Neural progenitor cell (in vitro differentiated cells): ENCODE results near the gene RASD2. TPM values are rescaled to one million over a fixed set of nuclear protein-coding genes. Genes with fewer than 3 reads are reported as not detected.
"Not testable (repeated sequence)": the region's sequence is repeated elsewhere in the genome, so short reads cannot be mapped to it uniquely, and the experiment has no call there.

ENCODE experiments used
- DNase-seq: peaks from one replicate; pipeline ENCODE4 v3.0.0-alpha.2; 2016; ENCODE audit warnings: low spot score
- H2AFZ ChIP-seq: fragments of 200-600 bp; sonication (generic); replicated peaks from 2 replicates; pipeline ENCODE4 v1.6.1; 2016; ENCODE audit warnings: antibody characterized with exemption
- H3F3A ChIP-seq: fragments of 200-600 bp; sonication (generic); 2 replicates; pipeline ENCODE4 v1.6.1; 2016; ENCODE audit warnings: antibody characterized with exemption, low read depth
- H3K27ac ChIP-seq: fragments of 200-600 bp; sonication (generic); 2 replicates; pipeline ENCODE4 v1.5.1; 2016; ENCODE audit warnings: mild to moderate bottlenecking
- H3K27me3 ChIP-seq: fragments of 200-600 bp; sonication (generic); 2 replicates; pipeline ENCODE4 v1.6.1; 2016; ENCODE audit warnings: mild to moderate bottlenecking, moderate library complexity
- H3K36me3 ChIP-seq: fragments of 200-600 bp; sonication (generic); 2 replicates; pipeline ENCODE4 v1.5.1; 2016
- H3K4me1 ChIP-seq: fragments of 200-600 bp; sonication (generic); 2 replicates; pipeline ENCODE4 v1.6.1; 2016; ENCODE audit warnings: mixed run types
- H3K4me2 ChIP-seq: fragments of 200-600 bp; sonication (generic); 2 replicates; pipeline ENCODE4 v1.6.1; 2016
- H3K4me3 ChIP-seq: fragments of 200-600 bp; sonication (generic); 2 replicates; pipeline ENCODE4 v1.5.1; 2016
- H3K79me2 ChIP-seq: fragments of 200-600 bp; sonication (generic); 2 replicates; pipeline ENCODE4 v1.6.1; 2016; ENCODE audit warnings: low read depth
- H3K9ac ChIP-seq: fragments of 200-600 bp; sonication (generic); 2 replicates; pipeline ENCODE4 v1.6.1; 2016
- H3K9me3 ChIP-seq: fragments of 200-600 bp; sonication (generic); 2 replicates; pipeline ENCODE4 v1.5.1; 2016; ENCODE audit warnings: low read depth
- H4K20me1 ChIP-seq: fragments of 200-600 bp; sonication (generic); 2 replicates; pipeline ENCODE4 v1.6.1; 2016; ENCODE audit warnings: low read depth
- H3K27ac Mint-ChIP-seq: 3 replicates; pipeline ENCODE4 v1.8.0; 2021; ENCODE audit warnings: mixed read lengths
- H3K27me3 Mint-ChIP-seq: 2 replicates; pipeline ENCODE4 v1.8.0; 2022; ENCODE audit warnings: low read depth, mild to moderate bottlenecking, inconsistent platforms, moderate library complexity, mixed read lengths; ENCODE audit not compliant: insufficient read depth
- H3K36me3 Mint-ChIP-seq: 3 replicates; pipeline ENCODE4 v1.8.0; 2021; ENCODE audit warnings: mixed read lengths
- H3K4me1 Mint-ChIP-seq: 3 replicates; pipeline ENCODE4 v1.8.0; 2021; ENCODE audit warnings: mixed read lengths
- H3K4me3 Mint-ChIP-seq: 3 replicates; pipeline ENCODE4 v1.8.0; 2021; ENCODE audit warnings: mild to moderate bottlenecking, moderate library complexity, mixed read lengths
- H3K9me3 Mint-ChIP-seq: 3 replicates; pipeline ENCODE4 v1.8.0; 2020; ENCODE audit warnings: mixed read lengths
- EZH2 ChIP-seq: fragments of 200-600 bp; sonication (generic); IDR thresholded peaks from 2 replicates; pipeline ENCODE4 v1.6.1; 2017; ENCODE audit warnings: antibody characterized with exemption, mild to moderate bottlenecking, moderate library complexity
- EZH2phosphoT487 ChIP-seq: fragments of 200-600 bp; sonication (generic); IDR thresholded peaks from 2 replicates; pipeline ENCODE4 v1.6.1; 2017; ENCODE audit warnings: antibody characterized with exemption
- total RNA-seq: library from RNA; depleted of rRNA; stranded (reverse); fragments of >200 nt; gene quantifications from 2 replicates; pipeline ENCODE4 v1.2.3, GENCODE V29; 2015; ENCODE audit warnings: low replicate concordance
- TF ChIP-seq, protein P1 (sequence below): fragments of 200-600 bp; sonication (generic); IDR thresholded peaks from 2 replicates; pipeline ENCODE4 v1.5.1; 2017; ENCODE audit warnings: antibody characterized with exemption, mild to moderate bottlenecking

RASD2 gene, protein sequence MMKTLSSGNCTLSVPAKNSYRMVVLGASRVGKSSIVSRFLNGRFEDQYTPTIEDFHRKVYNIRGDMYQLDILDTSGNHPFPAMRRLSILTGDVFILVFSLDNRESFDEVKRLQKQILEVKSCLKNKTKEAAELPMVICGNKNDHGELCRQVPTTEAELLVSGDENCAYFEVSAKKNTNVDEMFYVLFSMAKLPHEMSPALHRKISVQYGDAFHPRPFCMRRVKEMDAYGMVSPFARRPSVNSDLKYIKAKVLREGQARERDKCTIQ
- 0.04 and 0.19 TPM in 2 replicates for total RNA-seq

DNA sequence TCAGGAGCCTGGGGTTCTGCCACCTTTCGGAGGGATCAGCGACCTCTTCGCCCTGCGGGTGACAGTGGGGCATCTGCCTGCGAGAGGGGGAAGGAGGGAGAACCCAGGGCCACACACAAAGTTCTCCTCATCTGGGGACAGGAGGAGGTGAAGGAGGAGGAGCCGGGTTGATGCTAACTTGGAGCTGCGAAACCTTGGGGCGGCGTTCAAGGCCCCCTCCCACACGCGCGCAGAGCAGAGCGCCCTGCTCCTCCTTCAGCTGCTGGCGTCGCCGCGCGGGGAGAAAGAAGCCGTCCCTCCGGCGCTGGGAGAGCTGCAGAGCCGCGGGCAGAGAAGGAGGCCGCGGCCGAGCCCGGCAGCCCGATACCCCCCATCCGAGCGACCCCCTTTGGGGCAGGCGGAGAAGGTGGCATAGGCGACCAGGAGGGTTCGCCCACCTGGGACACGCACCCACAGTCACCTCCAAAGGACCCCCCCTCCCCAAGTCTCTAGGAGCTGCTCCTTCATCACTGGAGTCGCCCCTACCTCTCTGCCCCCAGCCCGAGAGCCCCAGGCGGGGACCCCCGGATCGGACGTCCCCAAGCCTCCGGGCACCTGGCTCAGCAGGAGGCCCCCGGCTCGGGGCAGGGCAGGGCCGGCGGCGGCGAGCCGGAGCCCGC, at the start of gene RASD2:
TSS of gene RASD2 (plus strand) at position 237 of the 659 bp plus-strand sequence. CDS start 5,979 bp downstream, outside the sequence.
- Histone ChIP-seq H3K9ac (no peak within 1 kb of the TSS), H3K79me2 (no peaks in the 10 kb centered on the region), H3K36me3 (no peaks in the 10 kb centered on the region), H3K27ac (no peak within 1 kb of the TSS), H3F3A (peaks cover 24% of the 10 kb centered on the region), H3K4me3 (peak within 1 kb of the TSS; percentile 66), H3K4me2 (peak within 1 kb of the TSS; percentile 96), H3K9me3 (no peaks in the 10 kb centered on the region), H4K20me1 (peaks cover 16% of the 10 kb centered on the region), H2AFZ (peak within 1 kb of the TSS; percentile 96), H3K4me1 (peaks cover 9% of the 10 kb centered on the region), H3K27me3 (peaks cover 65% of the 10 kb centered on the region)
- Mint-ChIP-seq H3K27me3 (peaks cover 43% of the 10 kb centered on the region), H3K27ac (no peak within 1 kb of the TSS), H3K4me3 (peak within 1 kb of the TSS; percentile 79), H3K36me3 (no peaks in the 10 kb centered on the region), H3K4me1 (peaks cover 12% of the 10 kb centered on the region), H3K9me3 (no peaks in the 10 kb centered on the region)
- DNase-seq, result peak; percentile 69
- TF ChIP-seq EZH2 (no peak), EZH2phosphoT487 (no peak)
- TF ChIP-seq, protein P1, sequence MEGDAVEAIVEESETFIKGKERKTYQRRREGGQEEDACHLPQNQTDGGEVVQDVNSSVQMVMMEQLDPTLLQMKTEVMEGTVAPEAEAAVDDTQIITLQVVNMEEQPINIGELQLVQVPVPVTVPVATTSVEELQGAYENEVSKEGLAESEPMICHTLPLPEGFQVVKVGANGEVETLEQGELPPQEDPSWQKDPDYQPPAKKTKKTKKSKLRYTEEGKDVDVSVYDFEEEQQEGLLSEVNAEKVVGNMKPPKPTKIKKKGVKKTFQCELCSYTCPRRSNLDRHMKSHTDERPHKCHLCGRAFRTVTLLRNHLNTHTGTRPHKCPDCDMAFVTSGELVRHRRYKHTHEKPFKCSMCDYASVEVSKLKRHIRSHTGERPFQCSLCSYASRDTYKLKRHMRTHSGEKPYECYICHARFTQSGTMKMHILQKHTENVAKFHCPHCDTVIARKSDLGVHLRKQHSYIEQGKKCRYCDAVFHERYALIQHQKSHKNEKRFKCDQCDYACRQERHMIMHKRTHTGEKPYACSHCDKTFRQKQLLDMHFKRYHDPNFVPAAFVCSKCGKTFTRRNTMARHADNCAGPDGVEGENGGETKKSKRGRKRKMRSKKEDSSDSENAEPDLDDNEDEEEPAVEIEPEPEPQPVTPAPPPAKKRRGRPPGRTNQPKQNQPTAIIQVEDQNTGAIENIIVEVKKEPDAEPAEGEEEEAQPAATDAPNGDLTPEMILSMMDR, result no peak

DNA sequence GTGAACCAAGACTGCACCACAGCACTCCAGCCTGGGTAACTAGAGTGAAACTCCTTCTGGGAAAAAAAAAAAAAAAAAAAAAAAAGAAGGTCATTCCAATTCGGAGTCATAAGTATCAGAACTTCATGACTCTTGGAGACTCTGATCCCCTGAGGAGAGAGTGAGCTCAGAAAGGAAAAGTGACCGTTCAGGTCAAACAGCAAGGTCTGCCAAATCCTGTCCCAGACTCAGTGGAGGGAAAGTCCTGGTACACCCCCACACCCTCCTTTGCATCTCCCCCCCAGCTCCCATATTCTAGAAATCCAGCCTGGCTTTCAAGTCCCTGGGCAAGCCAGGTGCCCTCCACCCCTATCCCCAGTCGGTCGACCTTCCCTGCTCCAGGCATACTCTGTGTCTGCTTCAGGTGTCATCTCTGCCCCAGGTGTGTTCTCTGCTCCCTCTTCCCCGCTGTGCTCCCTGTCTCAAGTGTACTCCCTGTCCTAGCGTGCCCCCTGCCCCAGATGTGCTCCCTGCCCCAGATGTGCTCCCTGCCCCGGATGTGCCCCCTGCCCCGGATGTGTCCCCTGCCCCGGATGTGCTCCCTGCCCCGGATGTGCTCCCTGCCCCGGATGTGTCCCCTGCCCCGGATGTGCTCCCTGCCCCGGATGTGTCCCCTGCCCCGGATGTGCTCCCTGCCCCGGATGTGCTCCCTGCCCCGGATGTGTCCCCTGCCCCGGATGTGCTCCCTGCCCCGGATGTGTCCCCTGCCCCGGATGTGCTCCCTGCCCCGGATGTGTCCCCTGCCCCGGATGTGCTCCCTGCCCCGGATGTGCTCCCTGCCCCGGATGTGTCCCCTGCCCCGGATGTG, 49.3 kb upstream of the RASD2 start:
- not testable (repeated sequence) for H3F3A ChIP-seq, H3K9me3 ChIP-seq, H3K4me3 Mint-ChIP-seq, H3K27ac Mint-ChIP-seq, H3K4me1 ChIP-seq, DNase-seq, H3K9ac ChIP-seq, H3K9me3 Mint-ChIP-seq, H2AFZ ChIP-seq, H3K4me1 Mint-ChIP-seq, H3K4me2 ChIP-seq, H3K27me3 ChIP-seq, H3K27ac ChIP-seq, H3K36me3 Mint-ChIP-seq, H3K36me3 ChIP-seq, H4K20me1 ChIP-seq, H3K79me2 ChIP-seq, H3K4me3 ChIP-seq
- H3K27me3 Mint-ChIP-seq, result peaks cover 18% of the 10 kb centered on the region

DNA sequence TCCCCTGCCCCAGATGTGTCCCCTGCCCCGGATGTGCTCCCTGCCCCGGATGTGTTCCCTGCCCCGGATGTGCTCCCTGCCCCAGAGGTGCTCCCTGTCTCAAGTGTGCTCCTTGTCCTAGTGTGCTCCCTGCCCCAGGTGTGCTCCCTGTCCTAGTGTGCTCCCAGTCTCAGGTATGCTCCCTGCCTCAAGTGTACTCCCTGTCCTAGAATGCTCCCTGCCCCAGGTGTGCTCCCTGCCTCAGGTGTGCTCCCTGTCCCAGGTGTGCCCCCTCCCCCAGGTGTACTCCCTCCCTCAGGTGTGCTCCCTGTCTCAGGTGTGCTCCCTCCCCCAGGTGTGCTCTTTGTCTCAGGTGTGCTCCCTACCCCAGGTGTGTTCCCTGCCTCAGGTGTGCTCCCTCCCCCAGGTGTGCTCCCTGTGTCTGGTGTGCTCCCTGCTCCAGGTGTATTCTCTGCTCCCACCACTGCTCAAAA, 48.7 kb upstream of the RASD2 start:
- peaks cover 18% of the 10 kb centered on the region for H3K27me3 Mint-ChIP-seq
- Histone ChIP-seq H2AFZ (no peak overlapping the region), H3K4me2 (no peak overlapping the region)

More for the DNA sequence above, 48.7 kb upstream of the RASD2 start:
- Mint-ChIP-seq H3K27ac (peak overlapping the region; percentile 2), H3K36me3 (no peaks in the 10 kb centered on the region), H3K4me1 (no peaks in the 10 kb centered on the region), H3K4me3 (no peak overlapping the region), H3K9me3 (no peaks in the 10 kb centered on the region)
- Histone ChIP-seq H3K27ac (no peak overlapping the region), H3K4me1 (no peaks in the 10 kb centered on the region), H3F3A (no peaks in the 10 kb centered on the region), H3K9me3 (no peaks in the 10 kb centered on the region), H3K4me3 (no peak overlapping the region), H3K27me3 (no peaks in the 10 kb centered on the region), H3K9ac (no peak overlapping the region), H4K20me1 (no peaks in the 10 kb centered on the region), H3K79me2 (no peaks in the 10 kb centered on the region), H3K36me3 (no peaks in the 10 kb centered on the region)
- no peak for DNase-seq
- TF ChIP-seq EZH2phosphoT487 (no peak), EZH2 (no peak)
- TF ChIP-seq, protein P1, result no peak
